ENCODE data around the gene UBE2S.
"Not testable (repeated sequence)": the region's sequence is repeated elsewhere in the genome, so short reads cannot be mapped to it uniquely, and the experiment has no call there.

Gene UBE2S

GRCh38 chr19:55439052-55439451, 31.5 kb upstream of the UBE2S start:
- no peak for DNase-seq

GRCh38 chr19:55437410-55437809, 29.8 kb upstream of the UBE2S start:
- DNase-seq = no peak

- no peak for DNase-seq
Measured at GRCh38 chr19:55436847-55437246, 29.3 kb upstream of the UBE2S start.

GRCh38 chr19:55435020-55435419, 27.4 kb upstream of the UBE2S start:
- no peak for DNase-seq

- DNase-seq = no peak
Measured at GRCh38 chr19:55434356-55434919, 26.9 kb upstream of the UBE2S start.

- no peak for DNase-seq
Measured at GRCh38 chr19:55433292-55433691, 25.7 kb upstream of the UBE2S start.

- no peak for DNase-seq
Measured at GRCh38 chr19:55432241-55432959, 24.8 kb upstream of the UBE2S start.

GRCh38 chr19:55431183-55431582, 23.6 kb upstream of the UBE2S start:
- no peak for DNase-seq

GRCh38 chr19:55426042-55426441, 18.5 kb upstream of the UBE2S start:
- no peak for DNase-seq

GRCh38 chr19:55424518-55424917, 16.9 kb upstream of the UBE2S start:
- no peak for DNase-seq

GRCh38 chr19:55423225-55424005, 15.8 kb upstream of the UBE2S start:
- no peak for DNase-seq

GRCh38 chr19:55421281-55421680, 13.7 kb upstream of the UBE2S start:
- not testable (repeated sequence) for DNase-seq

GRCh38 chr19:55419624-55420236, 12.1 kb upstream of the UBE2S start:
- no peak for DNase-seq

- no peak for DNase-seq
Measured at GRCh38 chr19:55419103-55419502, 11.5 kb upstream of the UBE2S start.

GRCh38 chr19:55418185-55418584, 10.6 kb upstream of the UBE2S start:
- DNase-seq = peak; percentile 72

- DNase-seq = no peak
Measured at GRCh38 chr19:55410168-55410567, 2.6 kb upstream of the UBE2S start.

GRCh38 chr19:55409179-55409578, 1.6 kb upstream of the UBE2S start:
- DNase-seq = not testable (repeated sequence)

GRCh38 chr19:55408533-55408872, 915 bp upstream of the UBE2S start:
- DNase-seq = no peak

GRCh38 chr19:55407800-55408532, 378 bp upstream of the UBE2S start:
- peak; percentile 99 for DNase-seq

GRCh38 chr19:55406826-55407549, 600 bp downstream of the UBE2S start:
- DNase-seq = no peak

- DNase-seq = no peak
Measured at GRCh38 chr19:55406091-55406825, 1.3 kb downstream of the UBE2S start.

- no peak for DNase-seq
Measured at GRCh38 chr19:55405638-55406037, 1.9 kb downstream of the UBE2S start.
